GM12891 (cell line): ENCODE data around the gene TRAF7.

Source experiments
- DNase-seq: peaks from one replicate; pipeline ENCODE4 v3.0.0; 2011; ENCODE audit warnings: low spot score; ENCODE audit not compliant: insufficient read length
- FAIRE-seq: peaks from 2 replicates; lab custom pipeline; 2011; peaks lifted over from hg19 to GRCh38; lab: Jason Lieb, UNC
- PAX5 ChIP-seq: IDR thresholded peaks from 2 replicates; pipeline ENCODE4 v1.6.1; 2011; ENCODE audit warnings: low read length, moderate library complexity, mild to moderate bottlenecking; ENCODE audit not compliant: insufficient read depth, severe bottlenecking
- POLR2A ChIP-seq: IDR thresholded peaks from 2 replicates; pipeline ENCODE4 v1.6.1; 2011; ENCODE audit warnings: low read depth, low read length, control low read depth
- POLR2AphosphoS5 ChIP-seq: IDR thresholded peaks from 2 replicates; pipeline ENCODE4 v1.6.1; 2011; ENCODE audit warnings: low read depth, low read length, control low read depth
- POU2F2 ChIP-seq: IDR thresholded peaks from 2 replicates; pipeline ENCODE4 v1.6.1; 2011; ENCODE audit warnings: low read depth, mild to moderate bottlenecking, control low read depth, low read length, moderate library complexity
- SPI1 ChIP-seq: IDR thresholded peaks from 2 replicates; pipeline ENCODE4 v1.6.1; 2011; ENCODE audit warnings: low read depth, low read length, control low read depth
- TAF1 ChIP-seq: IDR thresholded peaks from 2 replicates; pipeline ENCODE4 v1.6.1; 2011; ENCODE audit warnings: low read depth, low read length, control low read depth

TRAF7 gene

DNA sequence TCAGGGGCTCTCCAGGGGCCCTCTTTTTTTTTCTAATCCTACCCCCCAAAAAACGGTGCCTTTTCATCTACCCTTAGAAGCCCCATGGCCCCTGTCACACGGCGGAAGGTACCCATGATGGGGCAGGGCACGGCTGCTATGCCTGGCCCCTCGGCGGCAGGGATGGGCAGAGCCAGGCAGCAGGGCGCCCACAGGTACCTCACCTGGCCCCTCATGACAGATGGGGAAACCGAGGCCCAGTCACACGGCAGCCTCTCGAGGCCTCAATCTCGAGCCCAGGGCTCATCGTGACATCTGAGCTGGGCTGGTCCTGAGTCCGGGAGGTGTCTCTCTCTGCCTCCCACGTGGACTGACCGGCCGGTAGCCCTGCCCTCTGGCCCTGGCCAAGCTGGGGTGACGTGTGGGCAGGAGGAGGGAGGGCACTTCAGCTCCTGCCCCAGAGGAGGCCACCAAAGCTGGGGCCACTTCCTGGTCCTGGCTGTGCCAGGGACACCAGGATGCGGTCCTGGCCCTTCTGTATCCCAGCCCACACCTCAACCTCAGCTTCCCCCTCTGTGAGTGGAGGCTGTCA is 11.6 kb downstream of the TRAF7 start:
- FAIRE-seq (no peak), DNase-seq (no peak)
- TF ChIP-seq TAF1 (no peak), POU2F2 (no peak), PAX5 (no peak), SPI1 (no peak), POLR2AphosphoS5 (no peak), POLR2A (no peak)

DNA sequence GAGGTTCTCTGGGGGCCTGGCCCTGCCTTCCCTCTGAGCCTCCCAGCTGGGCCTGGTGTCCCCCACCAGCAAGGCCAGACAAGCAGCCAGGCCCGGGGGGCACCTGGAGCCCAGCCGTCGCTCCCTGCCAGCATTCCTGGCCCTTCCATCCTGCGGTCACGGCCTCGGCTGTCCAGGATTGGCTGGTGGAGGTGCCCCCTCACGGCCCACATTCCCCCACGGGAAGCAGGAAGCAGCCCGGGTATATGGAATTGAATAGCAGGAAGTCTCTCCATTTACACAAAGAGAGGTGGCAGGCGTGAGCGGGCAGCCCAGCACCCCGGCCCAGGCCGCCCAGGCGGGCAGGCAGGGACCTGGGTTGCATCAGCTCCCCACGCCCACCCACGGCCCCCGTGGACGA is 14.5 kb downstream of the TRAF7 start:
- FAIRE-seq (no peak), DNase-seq (no peak)
- no peak for TF ChIP-seq POU2F2
- TF ChIP-seq TAF1: no peak
- no peak for TF ChIP-seq POLR2A

DNA sequence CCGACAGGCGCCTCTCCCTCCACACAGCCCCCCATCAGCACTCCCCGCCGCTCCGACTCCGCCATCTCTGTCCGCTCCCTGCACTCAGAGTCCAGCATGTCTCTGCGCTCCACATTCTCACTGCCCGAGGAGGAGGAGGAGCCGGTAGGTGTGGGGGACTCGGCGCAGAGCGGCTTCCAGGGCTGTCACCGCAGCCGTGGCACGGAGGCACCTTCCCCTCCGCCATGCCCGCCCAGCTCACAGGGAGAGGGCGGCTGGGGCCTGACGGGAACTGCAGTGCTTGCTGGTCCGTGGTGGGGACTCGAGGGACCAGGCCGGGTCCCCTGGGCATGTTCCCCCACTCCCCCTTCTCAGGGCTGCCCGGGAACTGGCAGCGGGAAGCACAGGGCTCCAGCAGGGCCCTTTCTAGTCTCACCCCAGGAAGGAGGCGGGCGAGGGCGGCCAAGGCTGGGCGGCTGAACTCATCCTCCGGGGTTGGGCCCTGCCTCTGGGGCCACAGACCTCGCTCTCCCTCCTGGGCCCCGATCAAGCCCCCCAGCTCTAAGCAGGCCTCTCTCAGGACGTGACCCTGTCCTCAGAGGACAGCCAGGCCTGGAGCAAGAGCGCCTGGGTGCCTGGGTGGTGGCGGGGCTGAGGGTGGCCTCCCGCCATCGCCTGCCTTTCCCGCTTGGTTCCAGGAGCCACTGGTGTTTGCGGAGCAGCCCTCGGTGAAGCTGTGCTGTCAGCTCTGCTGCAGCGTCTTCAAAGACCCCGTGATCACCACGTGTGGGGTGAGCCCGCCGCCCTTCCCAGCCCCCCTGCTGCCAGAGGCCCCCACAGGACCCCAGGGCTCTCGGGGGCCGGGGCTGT is 15.2 kb downstream of the TRAF7 start:
- TF ChIP-seq POLR2A (no peak), SPI1 (no peak), TAF1 (no peak), POU2F2 (no peak), POLR2AphosphoS5 (no peak), PAX5 (no peak)
- no peak for FAIRE-seq
- no peak for DNase-seq

DNA sequence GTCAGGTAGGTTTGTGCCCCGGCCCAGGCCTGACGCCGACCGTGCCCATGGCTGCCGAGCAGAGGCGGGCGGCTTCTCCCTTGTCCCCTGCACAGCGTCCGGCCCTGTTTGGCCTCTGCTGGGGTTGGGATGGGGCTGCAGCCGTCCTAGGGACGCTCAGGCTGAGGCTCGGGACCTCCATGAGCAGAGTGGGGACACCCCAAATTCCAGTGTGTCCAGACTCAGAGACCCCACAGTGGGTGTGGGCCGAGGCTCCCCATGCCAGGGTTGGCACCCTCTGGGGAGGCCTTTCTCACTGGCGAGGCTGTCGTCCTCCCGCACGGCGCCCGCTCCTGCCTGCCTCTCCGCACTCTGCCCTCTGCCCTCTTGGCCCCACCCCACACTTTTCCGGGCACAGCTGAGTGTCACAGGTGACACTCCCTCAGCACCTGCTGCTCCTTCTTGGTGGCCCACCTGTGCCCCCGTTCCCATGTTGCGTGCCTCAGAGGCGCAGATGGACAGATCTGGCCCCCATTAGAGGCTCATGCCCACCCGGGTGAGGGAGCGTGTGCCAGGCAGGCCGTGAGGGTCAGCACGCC is 16.1 kb downstream of the TRAF7 start:
- no peak for TF ChIP-seq POLR2AphosphoS5
- no peak for TF ChIP-seq SPI1
- TF ChIP-seq POLR2A: no peak
- no peak for TF ChIP-seq TAF1
- no peak for TF ChIP-seq PAX5
- TF ChIP-seq POU2F2: no peak

DNA sequence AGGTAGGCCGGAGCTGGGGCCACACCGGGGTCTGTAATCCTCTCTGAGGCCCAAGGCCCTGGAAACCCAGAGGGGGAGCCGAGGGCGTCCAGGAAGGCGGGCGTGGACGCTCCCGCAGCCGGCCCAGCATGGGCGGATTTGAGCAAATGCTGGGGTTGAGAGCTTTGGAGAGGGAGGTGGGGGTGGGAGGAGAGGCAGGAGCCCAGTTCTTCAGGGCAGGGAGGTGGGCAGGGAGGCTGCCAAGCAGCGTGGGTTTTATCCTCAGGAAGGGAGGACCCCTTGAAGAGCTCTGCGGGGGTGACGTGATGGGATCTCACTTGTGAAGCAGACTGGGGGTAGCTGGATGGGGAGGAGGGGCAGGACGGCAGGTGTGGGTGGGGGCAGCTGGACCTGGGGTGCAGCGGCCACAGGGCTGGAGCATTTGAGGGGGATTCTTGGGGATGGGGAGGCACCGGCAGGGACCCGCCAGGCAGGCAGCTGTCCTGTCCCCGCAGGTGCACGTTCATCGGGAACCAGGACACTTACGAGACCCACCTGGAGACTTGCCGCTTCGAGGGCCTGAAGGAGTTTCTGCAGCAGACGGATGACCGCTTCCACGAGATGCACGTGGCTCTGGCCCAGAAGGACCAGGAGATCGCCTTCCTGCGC is 17.2 kb downstream of the TRAF7 start:
- TF ChIP-seq TAF1: no peak
- TF ChIP-seq PAX5: no peak
- TF ChIP-seq POU2F2: no peak
- no peak for TF ChIP-seq SPI1
- no peak for TF ChIP-seq POLR2A
- TF ChIP-seq POLR2AphosphoS5: no peak
- DNase-seq (no peak), FAIRE-seq (no peak)

More for the DNA sequence above, 16.1 kb downstream of the TRAF7 start:
- no peak for FAIRE-seq
- DNase-seq: no peak

DNA sequence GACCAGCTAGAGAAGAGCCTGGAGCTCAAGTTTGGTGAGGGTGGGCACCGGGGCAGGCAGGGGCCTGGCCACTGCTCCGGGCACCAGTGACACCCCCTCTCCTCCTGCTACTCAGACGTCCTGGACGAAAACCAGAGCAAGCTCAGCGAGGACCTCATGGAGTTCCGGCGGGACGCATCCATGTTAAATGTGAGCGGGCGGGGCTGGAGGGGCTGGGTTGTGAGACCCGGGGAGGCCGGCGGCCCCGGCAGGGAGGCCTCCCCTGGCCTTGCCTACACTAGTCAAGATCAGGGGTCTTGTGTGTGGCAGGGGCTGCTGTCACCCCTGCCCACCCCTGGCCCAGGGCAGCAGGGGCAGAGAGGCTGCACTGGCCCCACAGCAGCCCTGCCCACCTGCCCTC is 17.8 kb downstream of the TRAF7 start:
- no peak for FAIRE-seq
- no peak for DNase-seq
- no peak for TF ChIP-seq PAX5
- TF ChIP-seq TAF1: no peak
- no peak for TF ChIP-seq SPI1
- TF ChIP-seq POLR2A: no peak
- TF ChIP-seq POLR2AphosphoS5: no peak
- no peak for TF ChIP-seq POU2F2

DNA sequence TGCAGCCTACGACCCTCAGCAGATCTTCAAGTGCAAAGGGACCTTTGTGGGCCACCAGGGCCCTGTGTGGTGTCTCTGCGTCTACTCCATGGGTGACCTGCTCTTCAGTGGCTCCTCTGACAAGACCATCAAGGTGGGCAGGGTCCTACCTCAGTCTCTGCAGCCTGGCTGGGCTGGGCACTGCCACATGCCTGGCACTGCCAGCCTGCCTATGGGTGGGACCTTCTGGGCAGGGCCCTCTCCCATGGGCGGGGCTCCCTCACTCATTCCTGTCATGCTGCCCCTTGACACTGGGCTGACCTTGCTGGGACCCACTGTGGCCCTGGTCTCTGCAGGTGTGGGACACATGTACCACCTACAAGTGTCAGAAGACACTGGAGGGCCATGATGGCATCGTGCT is 18.3 kb downstream of the TRAF7 start:
- TF ChIP-seq PAX5: no peak
- no peak for TF ChIP-seq TAF1
- TF ChIP-seq SPI1: no peak
- no peak for TF ChIP-seq POLR2AphosphoS5
- no peak for TF ChIP-seq POLR2A
- TF ChIP-seq POU2F2: no peak
- DNase-seq (no peak), FAIRE-seq (no peak)

DNA sequence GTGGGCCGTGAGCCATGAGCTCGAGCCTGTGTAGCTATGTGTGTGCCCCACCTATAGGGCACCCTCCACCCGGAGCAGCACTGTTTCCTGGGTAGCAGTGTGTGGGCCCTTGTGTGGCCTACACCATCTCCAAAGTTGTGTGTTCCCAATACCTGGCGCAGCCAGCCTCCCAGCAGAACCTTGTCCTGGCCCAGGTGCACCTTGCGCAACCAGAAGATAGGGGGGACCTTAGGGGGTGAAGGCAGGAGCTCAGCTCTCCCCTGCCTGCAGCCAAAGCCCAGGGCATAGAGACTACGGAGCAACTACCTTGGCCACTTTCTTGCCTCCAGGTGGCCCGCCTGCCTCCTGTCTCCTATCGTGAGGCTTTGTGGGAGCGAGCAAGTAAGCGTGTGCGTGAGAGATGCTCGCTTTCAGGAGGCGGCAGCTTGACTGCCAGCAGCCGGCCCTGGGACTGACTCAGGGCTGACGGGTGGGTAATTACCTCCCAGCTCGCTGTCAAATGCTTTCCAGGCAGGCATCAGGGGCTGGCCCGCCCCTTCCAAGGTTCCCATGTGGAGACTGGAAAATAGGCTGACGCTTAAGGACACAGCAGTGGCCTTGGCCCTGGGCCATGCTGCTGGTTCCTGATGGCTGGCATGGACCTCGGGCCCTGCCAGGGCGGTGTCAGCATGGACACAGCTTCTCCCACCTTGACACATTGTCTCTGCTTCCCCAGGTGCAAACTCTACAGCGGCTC is 19.0 kb downstream of the TRAF7 start:
- no peak for TF ChIP-seq POLR2AphosphoS5
- no peak for TF ChIP-seq POU2F2
- no peak for TF ChIP-seq TAF1
- TF ChIP-seq POLR2A: no peak
- no peak for TF ChIP-seq PAX5
- no peak for DNase-seq
- no peak for FAIRE-seq

DNA sequence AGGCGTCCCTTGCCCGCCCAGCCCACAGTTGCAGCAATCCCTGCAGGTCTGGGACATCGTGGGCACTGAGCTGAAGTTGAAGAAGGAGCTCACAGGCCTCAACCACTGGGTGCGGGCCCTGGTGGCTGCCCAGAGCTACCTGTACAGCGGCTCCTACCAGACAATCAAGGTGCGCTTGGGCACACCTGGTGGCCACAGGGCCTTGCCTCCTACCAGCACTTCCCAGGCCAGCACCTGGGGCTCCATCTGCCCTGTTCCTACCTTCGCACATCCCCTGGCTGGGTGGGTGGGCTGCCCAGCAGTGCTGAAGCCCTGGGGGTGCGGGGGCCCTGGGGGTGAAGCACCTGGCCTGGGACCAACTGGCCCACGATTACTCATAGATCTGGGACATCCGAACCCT is 19.9 kb downstream of the TRAF7 start:
- FAIRE-seq (no peak), DNase-seq (no peak)
- TF ChIP-seq TAF1 (no peak), POLR2A (no peak), PAX5 (no peak), SPI1 (no peak), POLR2AphosphoS5 (no peak)

DNA sequence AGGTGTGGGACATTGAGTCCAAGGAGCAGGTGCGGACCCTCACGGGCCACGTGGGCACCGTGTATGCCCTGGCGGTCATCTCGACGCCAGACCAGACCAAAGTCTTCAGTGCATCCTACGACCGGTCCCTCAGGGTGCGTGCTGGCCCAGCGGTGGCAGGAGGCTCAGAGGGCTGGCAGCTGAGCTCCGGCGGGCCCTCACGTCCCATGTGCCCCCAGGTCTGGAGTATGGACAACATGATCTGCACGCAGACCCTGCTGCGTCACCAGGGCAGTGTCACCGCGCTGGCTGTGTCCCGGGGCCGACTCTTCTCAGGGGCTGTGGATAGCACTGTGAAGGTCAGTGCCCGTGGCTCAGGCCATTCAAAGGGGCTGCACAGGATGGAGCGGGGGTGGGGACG is 20.5 kb downstream of the TRAF7 start:
- FAIRE-seq (no peak), DNase-seq (no peak)
- TF ChIP-seq POLR2AphosphoS5: no peak
- no peak for TF ChIP-seq POU2F2
- no peak for TF ChIP-seq POLR2A
- no peak for TF ChIP-seq TAF1
- no peak for TF ChIP-seq PAX5
- no peak for TF ChIP-seq SPI1
